GM18519 (cell line): ENCODE data around the gene RPL41.

Source experiments
- ATAC-seq: cut with Tn5 transposase; IDR thresholded peaks from one replicate; pipeline ENCODE4 v1.9.1; 2021; ENCODE audit warnings: mild to moderate bottlenecking, moderate library complexity; ENCODE audit not compliant: unreplicated experiment, low FRiP score

RPL41 gene

GRCh38 chr12:56126732-56127239, 10.4 kb downstream of the RPL41 start:
- no peak for ATAC-seq

- no peak for ATAC-seq
Observed at GRCh38 chr12:56127485-56127887, 11.1 kb downstream of the RPL41 start.

DNA sequence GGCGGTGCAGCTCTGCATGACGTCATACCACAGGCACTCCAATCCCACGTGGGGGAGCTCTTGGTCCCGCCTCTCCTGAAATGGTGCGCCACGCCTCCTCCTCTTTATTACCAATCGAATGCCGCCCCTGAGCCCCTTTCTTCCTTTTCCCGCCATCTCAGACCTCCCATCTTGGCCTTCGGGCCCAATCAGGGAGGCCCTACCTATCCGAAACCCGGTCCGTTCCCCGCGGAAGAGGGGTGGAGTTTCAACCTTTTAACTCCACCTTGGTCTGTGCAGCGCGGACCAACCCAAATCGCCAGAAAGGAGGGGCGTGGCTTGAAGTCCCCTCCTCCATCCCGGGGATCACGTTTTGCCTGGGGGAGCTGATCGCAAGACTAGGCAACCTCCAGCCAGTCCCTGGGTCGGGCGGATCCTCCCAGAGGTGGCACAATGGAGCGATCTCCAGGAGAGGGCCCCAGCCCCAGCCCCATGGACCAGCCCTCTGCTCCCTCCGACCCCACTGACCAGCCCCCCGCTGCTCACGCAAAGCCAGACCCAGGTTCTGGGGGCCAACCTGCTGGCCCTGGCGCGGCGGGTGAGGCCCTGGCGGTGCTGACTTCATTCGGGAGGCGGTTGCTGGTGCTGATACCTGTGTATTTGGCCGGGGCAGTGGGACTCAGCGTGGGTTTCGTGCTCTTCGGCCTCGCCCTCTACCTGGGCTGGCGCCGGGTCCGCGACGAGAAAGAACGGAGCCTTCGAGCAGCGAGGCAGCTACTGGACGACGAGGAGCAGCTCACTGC, 11.6 kb downstream of the RPL41 start, which contains the start of gene ESYT1:
TSS of gene ESYT1 (plus strand) at position 380 of the 782 bp plus-strand sequence. CDS start at position 433, 53 bp downstream.
- peak; percentile 74 for ATAC-seq

DNA sequence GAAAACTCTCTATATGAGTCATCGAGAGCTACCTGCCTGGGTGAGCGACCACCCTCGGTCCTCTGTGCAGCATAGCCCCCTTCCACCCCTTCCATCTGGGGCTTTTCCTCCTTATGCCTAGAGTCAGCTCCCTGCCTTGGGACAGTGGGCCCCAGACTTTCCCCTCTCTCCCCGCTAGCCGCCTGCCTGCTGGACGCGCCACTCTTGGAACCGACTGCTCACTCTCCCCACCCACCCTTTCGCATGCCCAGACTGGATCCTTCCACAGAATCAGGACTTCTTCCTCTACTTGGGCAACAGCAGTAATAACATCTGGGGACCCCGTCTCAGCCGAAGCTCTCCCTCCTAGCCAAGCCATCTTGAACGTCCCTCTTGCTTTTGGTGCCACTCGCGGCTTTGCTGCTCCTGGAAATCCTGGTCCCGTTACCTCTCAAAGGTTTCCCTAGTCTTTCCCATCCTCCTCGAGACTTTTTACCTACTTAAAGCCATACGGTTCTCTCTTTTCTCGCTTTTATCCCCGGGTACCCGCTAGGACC, 12.3 kb downstream of the RPL41 start:
- no peak for ATAC-seq

DNA sequence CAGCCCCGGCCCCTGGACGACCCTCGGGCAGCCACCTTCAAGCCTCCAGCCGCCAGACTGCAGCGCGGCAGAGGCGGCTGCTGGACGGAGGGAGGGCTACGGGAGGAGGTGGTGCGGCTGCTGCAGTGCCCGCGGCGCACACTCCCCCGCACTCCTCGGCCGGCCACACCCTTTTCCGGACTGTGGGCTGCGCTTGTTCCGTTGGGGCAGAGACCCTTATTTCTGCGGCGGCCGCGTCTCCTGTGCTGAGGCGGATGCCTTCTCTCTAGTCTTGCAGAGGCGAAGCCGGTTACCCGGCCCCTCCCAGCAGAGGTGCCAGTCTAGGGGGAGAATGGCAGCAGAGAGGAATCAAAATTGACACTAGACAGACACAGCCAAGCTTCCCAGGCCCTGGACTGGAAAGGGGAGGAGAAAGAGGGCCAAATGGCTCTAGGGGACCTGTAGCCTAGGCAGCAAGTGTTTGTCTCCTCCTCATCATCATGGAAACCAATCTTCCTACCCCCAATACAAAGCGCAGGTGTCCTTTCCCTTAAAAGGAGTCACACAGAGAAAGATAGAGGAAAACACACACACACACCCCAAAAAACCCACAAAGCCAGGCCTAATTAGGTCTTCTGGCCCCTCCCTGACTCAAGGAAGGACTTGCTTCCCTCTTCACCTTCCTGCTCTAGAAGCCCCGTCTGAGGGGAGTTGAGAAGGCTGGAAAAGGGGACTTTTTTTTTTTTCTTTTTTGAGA, 12.9 kb downstream of the RPL41 start:
- no peak for ATAC-seq

DNA sequence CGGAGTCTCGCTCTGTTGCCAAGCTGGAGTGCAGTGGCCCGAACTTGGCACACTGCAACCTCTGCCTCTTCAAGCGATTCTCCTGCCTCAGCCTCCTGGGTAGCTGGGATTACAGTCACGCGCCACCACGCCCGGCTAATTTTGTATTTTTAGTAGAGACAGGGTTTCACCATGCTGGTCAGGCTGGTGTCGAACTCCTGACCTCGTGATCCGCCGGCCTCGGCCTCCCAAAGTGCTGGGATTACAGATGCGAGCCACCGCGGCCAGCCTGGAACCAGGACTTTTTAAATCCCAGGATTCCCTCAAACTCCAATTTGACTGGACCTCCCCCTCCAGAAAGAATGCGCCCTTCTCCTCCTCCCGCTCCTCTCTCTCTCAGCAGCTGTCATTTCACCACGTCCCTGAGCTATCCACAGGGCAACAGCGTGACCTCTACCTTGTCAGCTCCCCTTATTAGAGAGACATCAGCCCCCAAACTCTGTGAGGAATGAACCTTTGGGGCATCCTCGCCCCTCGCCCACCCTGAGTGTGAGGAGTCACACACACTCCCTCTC, 13.6 kb downstream of the RPL41 start:
- no peak for ATAC-seq

GRCh38 chr12:56130876-56131275, 14.4 kb downstream of the RPL41 start:
- no peak for ATAC-seq

DNA sequence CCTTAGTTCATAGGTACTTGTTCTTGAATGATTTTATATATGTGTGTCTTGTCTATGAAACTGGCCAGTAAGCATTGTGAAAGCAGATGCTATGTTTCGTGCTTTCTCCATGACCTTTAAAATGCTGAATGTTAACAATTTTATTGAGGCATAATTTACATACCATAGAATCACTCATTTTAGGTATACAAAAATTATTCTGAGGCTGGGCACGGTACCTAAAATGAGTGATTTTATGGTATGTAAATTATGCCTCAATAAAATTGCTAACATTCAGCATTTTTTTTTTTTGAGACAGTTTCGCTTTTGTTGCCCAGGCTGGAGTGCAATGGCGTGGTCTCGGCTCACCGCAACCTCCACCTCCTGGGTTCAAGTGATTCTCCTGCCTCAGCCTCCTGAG, 18.5 kb downstream of the RPL41 start:
- no peak for ATAC-seq

DNA sequence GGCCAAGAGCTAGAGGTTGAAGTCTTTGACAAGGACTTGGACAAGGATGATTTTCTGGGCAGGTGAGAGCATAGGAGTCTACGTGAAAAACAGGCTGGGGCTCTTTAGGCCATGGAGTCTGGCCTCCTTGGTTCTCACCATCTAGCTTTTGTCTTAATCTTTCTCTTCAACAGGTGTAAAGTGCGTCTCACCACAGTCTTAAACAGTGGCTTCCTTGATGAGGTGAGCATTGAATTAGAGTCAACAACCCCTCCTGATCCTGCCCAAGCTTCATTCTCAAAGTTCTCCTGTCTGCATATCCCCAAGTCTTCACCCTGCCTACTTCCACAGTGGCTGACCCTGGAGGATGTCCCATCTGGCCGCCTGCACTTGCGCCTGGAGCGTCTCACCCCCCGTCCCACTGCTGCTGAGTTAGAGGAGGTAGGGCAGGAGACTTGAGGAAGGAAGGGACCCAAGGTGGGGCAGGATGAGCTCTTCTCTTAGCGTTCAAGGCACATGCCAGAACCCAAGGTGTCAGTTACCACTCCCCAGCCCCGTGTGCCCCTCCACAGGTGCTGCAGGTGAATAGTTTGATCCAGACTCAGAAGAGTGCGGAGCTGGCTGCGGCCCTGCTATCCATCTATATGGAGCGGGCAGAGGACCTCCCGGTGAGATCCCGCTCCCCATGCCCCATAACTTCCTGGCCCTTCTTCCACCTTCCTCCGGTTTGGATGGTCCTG, 21.6 kb downstream of the RPL41 start:
- ATAC-seq: no peak

GRCh38 chr12:56141946-56142784, 25.7 kb downstream of the RPL41 start:
- no peak for ATAC-seq

- no peak for ATAC-seq
Observed at GRCh38 chr12:56143217-56143616, 26.8 kb downstream of the RPL41 start.

GRCh38 chr12:56143870-56144269, 27.4 kb downstream of the RPL41 start:
- ATAC-seq: no peak

DNA sequence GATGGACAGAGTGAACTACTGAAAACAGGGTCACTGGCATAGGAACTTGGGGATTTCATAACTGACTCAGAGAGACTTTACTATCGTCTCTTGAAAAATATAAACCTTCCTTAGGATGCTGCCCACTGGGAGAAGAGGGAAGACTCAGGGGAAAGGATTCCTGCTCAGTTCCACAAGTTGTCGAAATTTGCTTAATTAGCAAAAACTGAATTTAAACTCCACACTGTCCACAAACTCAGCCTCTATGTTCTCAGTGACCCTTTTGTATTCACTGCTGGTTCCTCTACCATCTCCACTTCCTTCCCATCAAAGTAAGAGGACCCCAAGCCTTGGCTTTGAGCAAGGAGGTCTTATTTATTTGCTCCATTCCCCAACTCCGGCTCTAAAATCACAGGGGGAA, 28.8 kb downstream of the RPL41 start:
- no peak for ATAC-seq

GRCh38 chr12:56146492-56147460, 30.3 kb downstream of the RPL41 start:
- ATAC-seq: no peak

DNA sequence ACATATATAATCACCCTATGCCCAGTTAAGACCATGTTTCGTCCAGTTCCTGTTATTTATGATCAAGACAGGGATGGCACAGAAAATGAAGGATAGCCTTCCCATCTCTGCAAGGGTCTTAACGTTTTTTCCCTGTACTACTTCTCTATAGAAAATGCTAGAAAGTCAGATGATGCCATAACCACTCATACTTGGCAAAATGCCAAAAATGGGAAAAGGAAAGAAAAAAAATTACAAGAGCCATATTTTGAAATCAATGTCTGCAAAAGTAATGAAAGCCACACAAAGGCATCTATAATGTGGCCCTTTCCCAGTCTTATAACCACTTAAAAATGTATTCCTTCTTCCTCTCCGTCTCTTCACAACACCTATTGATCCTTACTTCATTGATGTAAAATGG, 34.1 kb downstream of the RPL41 start:
- ATAC-seq: no peak

DNA sequence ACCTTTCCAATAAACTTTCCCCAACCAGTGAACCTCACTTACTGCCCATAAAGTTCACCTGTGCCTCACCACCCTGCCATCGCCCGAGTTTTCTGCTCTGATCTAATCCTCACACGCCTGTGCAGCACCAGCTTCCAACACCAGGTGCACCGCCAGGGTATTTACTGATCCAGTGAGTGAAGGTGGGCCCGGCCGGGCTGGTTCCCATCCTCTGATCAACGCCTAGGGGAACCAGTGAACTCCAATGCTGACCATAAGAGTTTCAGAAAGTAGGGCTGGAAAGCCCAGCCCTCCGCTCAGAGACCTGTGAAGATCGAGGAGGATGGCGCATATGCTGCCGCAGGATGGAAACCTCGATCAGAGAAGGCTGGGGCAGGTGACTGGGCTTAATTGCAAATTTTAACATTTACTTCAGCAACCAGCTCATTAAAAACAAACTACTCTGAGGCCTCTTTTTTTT, 35.3 kb downstream of the RPL41 start:
- ATAC-seq: peak; percentile 35

DNA sequence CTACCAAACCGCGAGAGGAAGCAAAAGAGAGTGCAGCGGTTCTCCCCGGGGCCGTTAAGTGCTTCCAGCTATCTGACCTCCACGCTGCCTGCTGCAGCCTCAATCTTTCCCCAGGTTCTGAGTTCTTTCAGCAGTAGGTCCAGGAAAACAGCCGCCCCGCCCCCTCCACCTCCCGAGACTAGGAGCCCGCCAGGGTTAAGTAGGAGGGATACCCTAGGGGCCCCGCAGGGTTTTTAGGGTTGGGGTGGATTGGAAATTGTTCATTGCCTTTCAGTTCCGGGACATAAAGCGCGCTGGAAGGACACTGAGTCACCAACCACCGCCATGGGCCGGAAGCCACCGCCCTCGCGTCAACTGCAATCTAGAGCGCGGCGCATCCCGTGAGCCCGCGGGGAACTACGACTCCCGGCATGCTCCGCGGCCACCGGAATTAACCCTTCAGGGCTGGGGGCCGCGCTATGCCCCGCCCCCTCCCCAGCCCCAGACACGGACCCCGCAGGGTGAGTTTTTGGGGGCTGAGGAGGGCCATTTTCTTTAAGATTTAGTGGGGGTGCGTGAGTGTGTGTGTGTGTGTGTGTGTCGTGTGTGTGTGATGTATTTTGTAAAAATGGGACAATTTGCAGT, 35.8 kb downstream of the RPL41 start, which contains the start of gene MYL6B:
TSS of gene MYL6B (plus strand) at position 456 of the 624 bp plus-strand sequence. CDS start 1,332 bp downstream, outside the sequence.
- peak; percentile 69 for ATAC-seq
